Measurements from ENCODE around the gene TSPAN13. TPM values are rescaled to one million over a fixed set of nuclear protein-coding genes. Genes with fewer than 3 reads are reported as not detected.

The TSPAN13 gene
- total and polyA plus RNA-seq, 10 of the 15 experiments (the other 5 are each of a cell fraction or from before 2014, with no cell fraction given) = 0.26 to 0.37 TPM; not detected in 8

- intact Hi-C loops (cut with micrococcal nuclease; ENCODE audit: unreplicated experiment) (no loop called here), in situ Hi-C loops (cut with MboI) (no loop called here)
- CTCF ChIA-PET = no interaction called here
- TF ChIP-seq IRF5 (IDR thresholded peaks at IDR 0.05; ENCODE audit: borderline replicate concordance) = no peak
- TF ChIP-seq ZBTB40 (IDR thresholded peaks at IDR 0.05; ENCODE audit: borderline replicate concordance) = no peak
- TF ChIP-seq SMAD5 (IDR thresholded peaks at IDR 0.05; ENCODE audit: low read depth) = no peak
- no peak for TF ChIP-seq PBX3 (IDR thresholded peaks at IDR 0.05; ENCODE audit: insufficient replicate concordance, low read depth, low read length)
- TF ChIP-seq REST (IDR thresholded peaks at IDR 0.05; ENCODE audit: low read depth, low read length) = no peak
- TF ChIP-seq JUNB (IDR thresholded peaks at IDR 0.05) = no peak
- no peak for TF ChIP-seq KLF5 (IDR thresholded peaks at IDR 0.05; ENCODE audit: partially characterized antibody)
- TF ChIP-seq SMC3 (IDR thresholded peaks at IDR 0.05; ENCODE audit: borderline replicate concordance, low read length) = no peak
- TF ChIP-seq IRF4 (IDR thresholded peaks at IDR 0.05; ENCODE audit: low read depth, low read length) = no peak
- no peak for TF ChIP-seq TCF7 (IDR thresholded peaks at IDR 0.05; ENCODE audit: borderline replicate concordance)
- no peak overlapping the region for H2AFZ ChIP-seq (ENCODE audit: control insufficient read depth, low read depth, low read length)
- no peaks in the 10 kb centered on the region for H4K20me1 ChIP-seq (ENCODE audit: control insufficient read depth, insufficient read depth)
- no peaks in the 10 kb centered on the region for H3K9me3 ChIP-seq (replicated peaks; ENCODE audit: control insufficient read depth, insufficient read depth, low read length)
- no peak overlapping the region for H3K4me3 ChIP-seq
- RAD21 ChIA-PET (ENCODE audit: unreplicated experiment) = no interaction called here
- H3K27me3 ChIP-seq (replicated peaks in 1 of 2; ENCODE audit: control insufficient read depth in 2 of 2, insufficient read depth in 2 of 2, low read length in 1 of 2) = no peaks in the 10 kb centered on the region
- WGBS (ENCODE audit: insufficient coverage, insufficient replicate concordance, low lambda C conversion rate, missing lambda C conversion rate) = 52% methylated on average over 10 of the region's 10 CpGs
- H3K4me1 ChIP-seq (ENCODE audit: control insufficient read depth, insufficient read depth, low read length) = no peaks in the 10 kb centered on the region
- SMC1A ChIA-PET (ENCODE audit: uncharacterized antibody, unreplicated experiment) = no interaction called here
- no peak overlapping the region for H3K9ac ChIP-seq (ENCODE audit: control insufficient read depth, insufficient read depth, low read length)
- H3K79me2 ChIP-seq (ENCODE audit: control insufficient read depth, insufficient read depth, low read length) = no peaks in the 10 kb centered on the region
- ATAC-seq = no peak
- no peak for DNase-seq (ENCODE audit: low read depth, low spot score)
- POLR2A ChIA-PET = no interaction called here
- no peaks in the 10 kb centered on the region for H3K36me3 ChIP-seq (ENCODE audit: control insufficient read depth in 2 of 2, insufficient read depth in 2 of 2, low read length in 1 of 2)
- FAIRE-seq = no peak
- no TSS peak for BruUV-seq (replicated peaks)
- no peak overlapping the region for H3K27ac ChIP-seq (ENCODE audit: control insufficient read depth, insufficient read depth)
- H3K4me2 ChIP-seq (ENCODE audit: control insufficient read depth, insufficient read depth) = no peak overlapping the region
Observed at GRCh38 chr7:16728811-16729210, 24.7 kb upstream of the TSPAN13 start.

All from GM12878 (cell line).